Thoracic aorta (tissue), 2 donors: Measurements from ENCODE around the gene ATP8B3. TPM values are rescaled to one million over a fixed set of nuclear protein-coding genes. Genes with fewer than 3 reads are reported as not detected.

Experiments
- ATAC-seq: fragments of 150-250 bp; one replicate; pipeline ENCODE4 v1.8.0; 2017; ENCODE audit warnings: low read depth; ENCODE audit not compliant: insufficient number of reproducible peaks, low FRiP score
- DNase-seq: peaks from one replicate; pipeline ENCODE4 v3.0.0-alpha.2; 2020; ENCODE audit warnings: low spot score
- H3K27ac ChIP-seq, 2 donors: fragments of 200-600 bp; sonication (generic); 1 replicate in 1 of 2; 2 replicates in 1 of 2; pipeline ENCODE4 v1.5.1; 2016; ENCODE audit warnings: mild to moderate bottlenecking in 2 of 2, moderate library complexity in 2 of 2
- H3K27me3 ChIP-seq: fragments of 200-600 bp; sonication (generic); replicated peaks from 2 replicates; pipeline ENCODE4 v1.6.0; 2016; ENCODE audit warnings: mild to moderate bottlenecking; ENCODE audit not compliant: insufficient read depth
- H3K36me3 ChIP-seq: fragments of 200-600 bp; sonication (generic); one replicate; pipeline ENCODE4 v1.5.1; 2016
- H3K4me1 ChIP-seq, 2 donors: fragments of 200-600 bp; sonication (generic); 1 replicate in 1 of 2; 2 replicates in 1 of 2; pipeline versions ENCODE4 v1.5.1 to v1.6.0; 2016; ENCODE audit warnings: low read depth in 2 of 2, mild to moderate bottlenecking in 1 of 2; ENCODE audit not compliant: control insufficient read depth in 1 of 2
- H3K4me3 ChIP-seq: fragments of 200-600 bp; sonication (generic); 2 replicates; pipeline ENCODE4 v1.5.1; 2016; ENCODE audit warnings: mild to moderate bottlenecking
- H3K9me3 ChIP-seq: fragments of 200-600 bp; sonication (generic); 2 replicates; pipeline ENCODE4 v1.5.1; 2016
- total RNA-seq, 2 donors: library from RNA; depleted of rRNA; stranded (reverse); fragments of >200 nt; gene quantifications; one replicate each; pipeline versions ENCODE4 v1.1.0 to v1.2.3, GENCODE V29; 2016
- TF ChIP-seq, protein P1 (sequence below): fragments of 200-600 bp; sonication (generic); IDR thresholded peaks from one replicate; pipeline ENCODE4 v1.5.1; 2019; ENCODE audit warnings: antibody characterized with exemption

ATP8B3 gene
- total RNA-seq, 2 donors from 2014 or later: 0.21 to 1.4 TPM

DNA sequence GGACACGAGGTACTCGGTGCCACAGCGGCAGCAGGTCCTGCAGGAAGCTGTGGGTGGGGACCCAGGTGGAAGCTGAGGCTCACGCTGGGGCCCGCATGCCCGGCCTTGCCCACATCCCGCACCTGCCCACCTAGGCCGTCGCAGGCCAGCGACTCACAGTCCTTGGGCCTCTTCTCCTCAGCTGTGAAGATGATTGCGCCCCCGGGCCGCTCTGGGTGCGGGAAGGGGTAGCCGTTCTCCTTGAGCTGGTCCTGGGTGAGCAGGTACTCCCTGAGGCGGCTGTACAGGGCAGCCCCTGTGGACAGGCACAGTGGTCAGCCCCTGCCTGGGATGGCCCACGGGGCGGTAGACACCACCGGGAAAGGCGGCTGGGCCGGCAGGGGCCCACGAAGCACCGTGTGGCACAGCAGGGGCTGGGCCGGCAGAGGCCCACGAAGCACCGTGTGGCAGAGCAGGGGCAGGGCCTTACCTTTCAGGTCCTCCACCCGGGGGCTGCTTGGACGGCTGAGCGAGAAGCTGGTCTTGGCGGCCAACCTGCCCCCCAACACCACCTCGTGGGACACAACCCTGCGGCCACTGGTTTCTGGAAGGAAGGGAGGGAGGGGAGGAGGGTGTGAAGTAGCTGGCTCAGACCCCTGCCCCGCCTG lies 6.6 kb upstream of the ATP8B3 start:
- H3K4me3 ChIP-seq: no peak overlapping the region
- H3K36me3 ChIP-seq: peaks cover 69% of the 10 kb centered on the region
- H3K27me3 ChIP-seq: no peaks in the 10 kb centered on the region
- no peak for DNase-seq
- H3K4me1 ChIP-seq: no peaks in the 10 kb centered on the region
- ATAC-seq: no peak
- H3K9me3 ChIP-seq: no peaks in the 10 kb centered on the region
- H3K27ac ChIP-seq: no peak overlapping the region
- TF ChIP-seq, protein P1, sequence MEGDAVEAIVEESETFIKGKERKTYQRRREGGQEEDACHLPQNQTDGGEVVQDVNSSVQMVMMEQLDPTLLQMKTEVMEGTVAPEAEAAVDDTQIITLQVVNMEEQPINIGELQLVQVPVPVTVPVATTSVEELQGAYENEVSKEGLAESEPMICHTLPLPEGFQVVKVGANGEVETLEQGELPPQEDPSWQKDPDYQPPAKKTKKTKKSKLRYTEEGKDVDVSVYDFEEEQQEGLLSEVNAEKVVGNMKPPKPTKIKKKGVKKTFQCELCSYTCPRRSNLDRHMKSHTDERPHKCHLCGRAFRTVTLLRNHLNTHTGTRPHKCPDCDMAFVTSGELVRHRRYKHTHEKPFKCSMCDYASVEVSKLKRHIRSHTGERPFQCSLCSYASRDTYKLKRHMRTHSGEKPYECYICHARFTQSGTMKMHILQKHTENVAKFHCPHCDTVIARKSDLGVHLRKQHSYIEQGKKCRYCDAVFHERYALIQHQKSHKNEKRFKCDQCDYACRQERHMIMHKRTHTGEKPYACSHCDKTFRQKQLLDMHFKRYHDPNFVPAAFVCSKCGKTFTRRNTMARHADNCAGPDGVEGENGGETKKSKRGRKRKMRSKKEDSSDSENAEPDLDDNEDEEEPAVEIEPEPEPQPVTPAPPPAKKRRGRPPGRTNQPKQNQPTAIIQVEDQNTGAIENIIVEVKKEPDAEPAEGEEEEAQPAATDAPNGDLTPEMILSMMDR: no peak

DNA sequence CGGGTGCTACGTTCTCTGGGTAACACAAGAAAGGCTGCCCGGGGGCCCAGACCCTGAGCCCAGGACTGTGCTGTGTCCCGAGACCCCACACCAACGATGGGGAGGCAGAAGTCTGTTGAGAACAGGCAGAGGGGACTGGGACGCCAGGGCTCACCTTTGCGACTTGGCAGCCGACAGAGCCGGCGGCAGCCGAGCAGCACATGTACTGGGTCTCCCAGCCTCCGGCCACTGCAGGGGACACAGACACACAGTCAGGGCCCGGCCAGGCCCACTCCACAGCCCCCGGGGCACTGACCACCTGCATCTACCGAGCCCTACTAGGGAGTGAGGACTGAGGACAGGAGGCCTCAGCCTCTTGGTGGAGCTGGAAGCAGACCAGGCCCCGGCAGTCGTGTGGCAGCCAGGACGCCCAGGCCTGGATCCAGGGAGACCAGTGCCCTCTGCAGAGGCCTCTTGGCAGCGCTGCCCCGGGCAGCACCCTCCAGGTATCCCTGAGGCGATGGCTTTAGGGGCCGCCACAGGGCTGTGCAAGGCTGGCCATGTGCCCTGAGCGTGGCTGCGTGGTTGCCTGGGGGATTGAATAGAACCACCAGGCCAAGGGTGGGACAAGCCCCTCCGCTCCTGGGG lies 5.6 kb upstream of the ATP8B3 start:
- Histone ChIP-seq H3K36me3 (peaks cover 59% of the 10 kb centered on the region), H3K9me3 (no peaks in the 10 kb centered on the region), H3K27ac (no peak overlapping the region), H3K27me3 (no peaks in the 10 kb centered on the region), H3K4me3 (no peak overlapping the region), H3K4me1 (peaks cover 0 to 8% of the 10 kb centered on the region in 2 donors)
- TF ChIP-seq, protein P1: no peak
- no peak for ATAC-seq
- no peak for DNase-seq

DNA sequence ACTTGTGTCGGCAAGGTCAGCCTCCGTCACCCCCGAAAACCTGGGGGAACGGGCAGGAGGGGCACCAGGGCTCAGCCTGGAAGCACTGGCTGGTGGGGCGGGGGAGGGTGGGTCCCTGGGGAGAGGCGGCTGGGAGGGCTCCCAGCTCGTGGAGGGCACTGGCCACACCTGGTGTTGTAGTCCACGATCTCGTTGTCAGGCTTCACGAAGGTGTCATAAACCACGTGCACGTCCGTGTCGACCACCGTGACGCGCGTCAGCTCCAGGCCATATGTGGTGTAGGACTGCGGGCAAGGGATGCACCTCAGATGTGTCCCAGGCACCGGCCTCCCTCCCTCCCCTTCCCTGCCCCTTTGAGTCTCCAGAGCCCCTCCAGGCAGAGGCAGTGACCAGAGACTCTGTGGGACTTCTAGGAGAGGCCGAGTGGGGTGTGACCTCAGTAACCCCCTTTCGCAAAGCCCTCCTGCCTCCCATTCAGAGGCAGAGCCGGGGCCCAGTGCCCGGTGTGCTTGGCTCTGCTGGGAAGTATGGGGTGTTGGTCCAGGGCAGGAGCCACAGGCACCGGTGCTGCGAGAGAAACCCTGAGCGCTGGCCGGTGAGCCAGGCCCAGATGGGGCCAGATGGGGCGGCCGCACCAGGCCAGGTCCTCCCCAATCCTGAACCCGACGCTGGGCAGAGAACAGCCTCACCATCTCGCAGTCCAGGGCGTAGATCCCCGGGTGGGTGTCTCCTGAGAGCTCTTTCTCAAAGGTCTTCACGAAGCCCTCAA lies 4.6 kb upstream of the ATP8B3 start:
- H3K27me3 ChIP-seq: no peaks in the 10 kb centered on the region
- H3K4me3 ChIP-seq: no peak overlapping the region
- no peaks in the 10 kb centered on the region for H3K9me3 ChIP-seq
- TF ChIP-seq, protein P1: no peak
- H3K36me3 ChIP-seq: peaks cover 49% of the 10 kb centered on the region
- DNase-seq: no peak
- no peak for ATAC-seq
- H3K27ac ChIP-seq: no peak overlapping the region
- peaks cover 2 to 12% of the 10 kb centered on the region in 2 donors for H3K4me1 ChIP-seq

DNA sequence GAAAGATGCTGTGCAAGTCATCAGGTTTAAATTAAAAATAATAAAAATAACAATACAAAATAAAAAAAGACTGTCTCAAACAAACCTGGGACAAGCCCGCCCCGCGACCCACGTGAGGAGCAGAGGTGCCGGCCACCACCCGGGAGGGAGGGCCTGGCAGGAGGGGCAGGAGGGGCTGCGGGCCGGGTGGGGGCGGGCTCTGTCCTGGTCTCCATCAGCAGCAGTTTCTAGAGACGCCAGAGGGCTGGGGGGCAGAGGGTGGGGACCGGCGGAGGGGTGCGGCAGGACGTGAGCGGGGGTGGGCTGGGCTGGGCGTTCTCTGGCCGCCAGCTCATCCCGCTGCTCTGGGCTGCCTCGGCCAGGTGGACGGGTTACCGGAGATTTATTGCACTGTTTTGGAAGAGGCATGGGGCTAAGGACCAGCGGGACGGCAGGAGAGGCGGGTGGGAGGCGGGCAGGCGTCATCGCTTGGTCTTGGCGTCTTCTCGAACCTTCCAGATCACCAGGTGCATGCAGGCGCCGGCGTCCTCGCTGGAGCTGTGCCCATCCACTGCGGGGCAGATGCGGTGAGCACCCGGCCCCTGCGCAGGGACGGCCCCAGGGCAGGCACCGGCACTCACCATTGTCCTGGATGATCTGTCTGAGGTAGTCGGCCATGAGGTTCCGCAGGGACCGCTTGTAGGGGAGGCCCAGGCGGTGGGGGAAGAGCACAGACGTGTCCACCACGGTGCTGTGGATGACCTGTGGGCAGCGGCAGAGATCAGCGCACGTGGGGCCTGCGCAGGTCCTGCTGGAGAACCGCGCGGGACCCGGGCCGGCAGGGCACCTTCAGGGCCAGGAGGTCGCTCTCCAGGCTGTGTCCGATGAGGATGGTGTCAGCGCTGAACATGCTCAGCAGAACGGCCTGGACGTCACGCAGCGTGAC lies 3.8 kb upstream of the ATP8B3 start:
- DNase-seq: no peak

More for the DNA sequence above, 3.8 kb upstream of the ATP8B3 start:
- H3K27ac ChIP-seq: no peak overlapping the region
- H3K9me3 ChIP-seq: no peaks in the 10 kb centered on the region
- TF ChIP-seq, protein P1: no peak
- H3K36me3 ChIP-seq: peaks cover 44% of the 10 kb centered on the region
- peaks cover 4 to 17% of the 10 kb centered on the region in 2 donors for H3K4me1 ChIP-seq
- H3K4me3 ChIP-seq: no peak overlapping the region
- ATAC-seq: no peak
- no peaks in the 10 kb centered on the region for H3K27me3 ChIP-seq
